ENCODE data around the gene OR9Q2. TPM values are rescaled to one million over a fixed set of nuclear protein-coding genes. Genes with fewer than 3 reads are reported as not detected.
"Not testable (repeated sequence)": the region's sequence is repeated elsewhere in the genome, so short reads cannot be mapped to it uniquely, and the experiment has no call there.

Gene OR9Q2
- not detected for total RNA-seq

DNA sequence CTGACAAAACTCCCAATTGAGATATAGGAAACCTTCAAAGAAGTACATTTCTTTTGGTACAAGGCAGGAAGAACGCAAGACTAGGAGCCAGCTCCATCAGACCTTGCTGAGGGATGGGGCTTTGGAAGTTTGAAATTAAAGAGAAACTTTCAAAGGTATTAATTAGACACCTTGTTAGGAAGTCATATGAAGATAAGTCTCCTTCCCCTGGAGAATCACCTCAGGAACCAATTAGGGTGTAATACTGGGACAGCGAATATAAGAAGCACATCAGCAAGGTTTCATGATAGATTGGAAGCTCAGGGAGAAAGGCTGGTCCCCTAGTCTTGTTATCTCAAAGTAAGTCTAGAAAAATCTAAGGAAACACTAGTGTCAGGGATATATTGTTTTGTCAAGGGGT, at the start of gene OR9Q2:
Gene OR9Q2, plus strand, starts transcription at position 301 of the 400 bp plus-strand sequence. CDS start 1,421 bp downstream, outside the sequence.
- no peak for DNase-seq (ENCODE audit: low spot score)

GRCh38 chr11:58142761-58143160, 46.1 kb upstream of the OR9Q2 start:
- no peak for DNase-seq (ENCODE audit: low spot score)

DNA sequence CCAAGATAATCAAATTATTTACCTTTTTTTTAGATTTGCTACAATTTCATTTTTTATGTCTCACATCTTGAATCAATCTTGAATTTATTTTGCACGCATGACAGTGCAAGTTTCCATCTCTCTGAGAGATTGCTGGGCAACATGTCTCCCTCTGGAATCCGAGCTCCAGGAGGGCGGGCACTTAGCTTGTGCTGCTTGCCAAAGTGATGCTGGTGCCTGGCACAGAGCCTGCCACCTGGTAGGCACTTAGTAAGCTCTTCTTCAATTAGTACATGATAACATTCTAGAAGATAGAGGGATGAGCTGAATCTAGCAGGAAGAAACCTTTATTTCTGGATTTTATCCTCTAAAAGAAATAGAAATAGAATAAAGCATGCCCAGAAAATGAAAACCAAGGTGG, 36.1 kb upstream of the OR9Q2 start:
- no peak for DNase-seq (ENCODE audit: low spot score)

- no peak for DNase-seq (ENCODE audit: low spot score)
These were observed 24.5 kb upstream of the OR9Q2 start for GRCh38 chr11:58164389-58164788.

DNA sequence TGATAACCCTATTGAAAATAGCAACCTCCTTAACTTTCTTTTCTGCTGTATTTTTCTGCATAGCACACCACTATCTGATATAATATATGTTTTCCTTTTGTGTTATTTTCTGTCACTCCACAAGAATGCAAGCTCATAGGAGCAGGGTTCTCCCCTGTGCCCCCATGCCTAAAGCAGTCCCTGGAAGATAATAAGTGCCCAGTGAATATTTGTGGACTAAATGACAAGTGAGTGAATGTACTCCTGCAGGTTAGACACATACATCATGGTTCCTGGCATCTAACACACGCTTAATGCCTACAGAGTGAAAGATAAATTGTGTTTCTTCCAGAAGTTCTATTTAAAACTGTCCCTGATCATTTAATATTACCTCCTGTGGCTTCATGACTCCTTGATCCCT, 23.9 kb upstream of the OR9Q2 start:
- DNase-seq (ENCODE audit: low spot score) = no peak

GRCh38 chr11:58165504-58166106, 23.3 kb upstream of the OR9Q2 start:
- no peak for DNase-seq (ENCODE audit: low spot score)

DNA sequence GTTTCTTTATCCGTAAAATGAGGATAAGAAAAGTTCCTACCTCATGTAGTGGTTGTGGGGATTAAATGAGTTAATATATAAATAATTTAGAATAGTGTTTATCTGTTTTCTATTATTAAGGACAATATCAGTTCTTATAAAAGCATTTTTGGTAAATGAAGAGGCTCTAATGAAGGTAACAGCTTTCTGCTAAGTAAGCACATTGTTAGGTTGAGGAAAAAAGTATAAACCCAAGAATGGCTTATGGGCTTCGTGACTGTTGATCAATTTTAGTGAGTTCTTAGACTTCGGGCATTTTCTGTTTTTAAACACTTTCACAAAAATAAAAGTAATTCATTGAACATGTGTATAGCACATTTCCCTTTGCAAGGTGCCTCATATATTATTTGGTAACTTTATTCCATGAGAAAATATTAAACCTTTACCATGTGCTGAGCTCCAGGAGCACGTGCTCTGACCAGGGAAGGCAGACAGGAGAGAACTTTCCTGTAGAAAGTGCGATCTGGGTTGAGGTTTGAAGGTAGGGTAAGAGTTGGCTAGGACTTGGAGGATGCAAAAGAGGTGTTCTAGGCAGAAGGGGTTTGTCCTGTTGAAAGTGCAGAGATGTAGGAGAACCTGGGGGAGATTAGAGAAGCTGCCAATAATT, 11.3 kb upstream of the OR9Q2 start:
- DNase-seq (ENCODE audit: low spot score) = no peak

DNA sequence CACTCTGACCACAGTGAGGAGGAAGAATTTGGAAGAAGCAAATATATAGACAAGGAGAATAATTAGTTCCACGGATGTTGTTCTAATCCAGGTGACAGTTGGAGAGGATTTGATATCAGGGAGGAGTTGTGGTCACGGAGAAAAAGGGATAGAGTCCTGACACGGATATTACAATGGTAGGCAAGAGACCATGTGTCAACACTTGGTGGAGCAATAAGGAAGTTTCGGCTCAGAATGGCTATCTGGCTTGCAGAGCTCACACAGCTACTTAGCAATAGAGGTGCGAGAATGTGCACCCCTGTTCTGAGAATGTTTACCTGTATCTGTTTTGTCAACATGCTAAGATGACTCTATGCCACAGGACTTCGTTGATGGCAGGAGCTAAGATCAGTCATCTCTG, 10.4 kb upstream of the OR9Q2 start:
- no peak for DNase-seq (ENCODE audit: low spot score)

- no peak for DNase-seq (ENCODE audit: low spot score)
These were observed 9.2 kb upstream of the OR9Q2 start for GRCh38 chr11:58179648-58180047.

DNA sequence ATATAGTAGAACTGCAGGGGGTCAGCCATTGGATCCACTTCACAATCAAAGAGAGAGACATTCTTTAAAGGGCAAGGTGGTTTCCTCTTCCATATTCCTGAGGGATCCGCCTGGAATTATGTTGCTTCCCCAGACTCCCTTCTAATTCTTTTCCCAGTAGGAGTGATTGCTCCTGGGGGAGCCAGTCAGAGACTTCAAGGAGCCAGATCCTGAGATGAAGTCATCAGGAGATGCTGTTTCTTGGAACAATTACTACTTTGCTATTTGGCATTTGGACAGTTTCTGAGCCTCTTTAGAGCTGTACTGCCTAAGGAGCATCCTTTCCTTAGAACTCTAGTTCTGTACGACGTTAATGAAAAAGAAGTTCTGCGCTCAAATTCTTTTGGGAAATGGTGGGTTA, 1.9 kb upstream of the OR9Q2 start:
- DNase-seq (ENCODE audit: low spot score) = no peak

DNA sequence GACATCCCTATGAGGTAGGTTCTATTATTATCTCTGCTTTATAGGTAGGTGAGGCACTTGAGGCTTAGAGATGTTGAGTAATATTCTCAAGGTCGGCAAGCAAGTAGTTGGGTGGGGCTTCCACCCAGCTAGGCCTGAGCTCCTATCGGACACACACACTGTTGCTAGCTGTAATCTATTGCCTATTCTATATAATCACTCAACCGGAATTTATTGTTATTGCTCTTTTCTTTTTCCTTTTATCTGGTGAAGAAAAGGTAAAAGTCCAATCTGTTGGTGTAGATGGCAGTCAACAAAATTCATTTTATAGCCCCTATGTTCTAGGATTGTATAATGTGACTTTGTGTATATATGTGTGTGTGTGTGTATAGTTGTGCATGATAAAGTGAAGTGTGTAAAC, 3.4 kb downstream of the OR9Q2 start:
- no peak for DNase-seq (ENCODE audit: low spot score)

DNA sequence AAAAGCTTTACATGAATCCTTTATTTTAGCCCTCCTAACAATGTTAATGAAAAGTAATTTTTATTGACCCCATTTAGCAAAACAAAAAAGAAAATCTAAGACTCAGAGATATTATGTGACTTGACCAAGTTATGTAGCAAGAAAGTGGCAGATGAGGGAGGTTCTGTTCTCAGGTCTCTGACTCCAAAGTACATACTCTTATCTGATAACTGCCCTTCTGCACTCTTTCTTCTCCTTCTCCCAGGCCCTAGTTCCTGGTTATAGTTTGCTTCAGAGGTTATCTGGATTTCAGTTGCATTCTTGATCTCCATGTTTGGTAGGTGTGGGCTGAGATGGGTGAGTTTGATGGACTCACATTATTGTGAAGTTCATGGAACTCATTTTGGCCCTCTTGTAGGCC, 4.5 kb downstream of the OR9Q2 start:
- no peak for DNase-seq (ENCODE audit: low spot score)

DNA sequence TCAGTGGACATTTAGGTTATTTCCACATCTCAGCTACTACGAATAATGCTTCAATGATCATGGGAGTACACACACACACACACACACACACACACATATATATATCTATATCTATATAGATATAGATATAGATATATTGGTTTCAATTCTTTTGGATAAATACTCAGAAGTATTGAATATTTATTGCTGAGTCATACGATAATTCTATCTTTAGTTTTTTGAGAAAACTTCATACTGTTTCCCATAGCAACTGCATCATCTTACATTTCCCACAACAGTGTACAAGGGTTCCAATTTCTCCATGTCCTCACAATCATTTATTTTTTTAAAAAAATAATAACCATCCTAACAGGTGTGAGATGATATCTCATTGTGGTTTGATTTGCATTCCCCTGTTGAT, 7.1 kb downstream of the OR9Q2 start:
- DNase-seq (ENCODE audit: low spot score) = no peak

DNA sequence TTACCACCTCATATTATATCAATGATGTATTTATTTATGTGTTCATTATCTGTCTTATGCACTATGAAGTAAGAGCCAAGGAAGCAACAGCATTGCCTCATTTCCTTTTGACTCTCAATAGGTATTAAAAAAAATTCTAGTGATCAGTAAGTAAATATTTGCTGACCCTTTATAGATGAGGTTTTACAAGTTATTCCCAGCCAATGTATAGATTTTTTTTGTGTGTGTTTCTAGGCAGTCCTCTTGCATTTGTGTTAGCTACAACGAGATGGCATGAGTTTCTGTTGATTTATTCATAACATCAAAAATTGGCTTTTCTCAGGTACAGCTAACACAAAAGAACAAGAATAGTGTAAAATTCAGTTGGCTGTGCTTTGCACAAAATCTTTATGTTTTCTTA, 10.4 kb downstream of the OR9Q2 start:
- DNase-seq (ENCODE audit: low spot score) = no peak

GRCh38 chr11:58204042-58204441, 15.2 kb downstream of the OR9Q2 start, which contains the start of gene OR1S2:
Gene OR1S2, minus strand, starts transcription at chr11:58204142. Its CDS starts 0 bp downstream, at chr11:58204142.
- no peak for DNase-seq (ENCODE audit: low spot score)

DNA sequence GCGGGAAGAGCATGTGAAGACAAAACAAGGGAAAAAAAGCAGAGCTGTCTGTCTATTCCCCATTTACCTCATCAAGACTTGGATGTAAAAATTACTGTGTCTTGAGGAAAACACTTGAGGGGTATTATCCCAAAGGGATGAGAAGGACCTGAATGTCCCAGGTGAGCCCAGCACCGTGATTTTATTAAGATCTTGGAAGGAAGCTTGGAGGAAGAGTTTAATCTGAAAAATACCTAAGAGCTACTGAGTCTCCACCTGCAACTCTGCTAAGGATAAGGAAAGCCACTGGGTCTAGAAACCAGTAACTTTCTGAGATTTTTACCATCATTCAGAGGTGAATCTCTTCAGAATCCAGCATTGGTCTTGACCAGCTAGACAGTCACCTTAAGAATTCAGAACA, 23.6 kb downstream of the OR9Q2 start, which contains the start of gene OR1S1:
Gene OR1S1, plus strand, starts transcription at position 301 of the 400 bp plus-strand sequence.
- DNase-seq (ENCODE audit: low spot score) = not testable (repeated sequence)

DNA sequence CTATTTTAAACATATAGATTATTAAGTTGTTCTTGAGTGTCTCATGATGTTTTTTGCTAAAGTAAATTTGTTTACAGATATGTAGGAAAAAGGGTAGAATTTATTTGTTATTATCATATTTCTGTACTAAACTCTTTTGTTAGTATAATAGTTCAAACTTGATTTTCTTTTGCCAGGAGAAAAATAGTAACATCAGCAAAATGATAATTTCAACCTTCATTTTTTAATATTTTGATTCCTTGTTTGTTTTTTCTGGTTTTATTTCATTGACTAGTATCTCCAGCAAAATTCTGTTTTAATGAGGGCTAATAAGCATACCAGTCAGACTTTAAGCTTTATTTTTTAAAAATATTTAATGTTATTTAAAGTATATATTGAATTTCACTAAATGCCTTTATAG, 27.6 kb downstream of the OR9Q2 start:
- DNase-seq (ENCODE audit: low spot score) = no peak

DNA sequence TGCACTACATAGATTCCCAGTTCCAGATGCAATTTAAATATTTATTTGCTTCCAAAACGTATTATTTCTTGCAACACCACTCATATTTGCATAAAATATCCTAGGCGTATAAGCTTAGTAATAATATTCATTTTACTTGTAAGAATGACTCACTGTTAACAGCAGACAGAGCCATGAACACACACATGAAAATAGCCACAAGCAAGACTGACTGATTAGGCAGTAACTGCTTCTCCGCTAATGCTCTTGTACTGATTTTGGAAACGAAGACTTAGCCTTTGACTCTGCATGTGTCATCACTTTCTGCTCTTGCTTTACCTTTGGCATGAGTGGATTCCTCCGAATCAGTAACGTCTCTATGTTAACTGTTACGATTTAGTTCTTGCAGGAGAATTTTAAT, 33.9 kb downstream of the OR9Q2 start:
- no peak for DNase-seq (ENCODE audit: low spot score)

GRCh38 chr11:58227956-58228615, 39.2 kb downstream of the OR9Q2 start:
- no peak for DNase-seq (ENCODE audit: low spot score)

All from mucosa of gallbladder (tissue), 1 donor.